GM23338 (cell line): ENCODE results near the gene CIC. TPM values are rescaled to one million over a fixed set of nuclear protein-coding genes. Genes with fewer than 3 reads are reported as not detected.

Experiments used
- ATAC-seq: fragments of 200-7000 bp; cut with Tn5 transposase; 3 replicates; pipeline ENCODE4 v1.9.1; 2020
- DNase-seq: peaks from one replicate; pipeline ENCODE4 v3.0.0-alpha.2; 2015; ENCODE audit warnings: low spot score
- H2AFZ ChIP-seq: fragments of 200-600 bp; sonication (generic); 2 replicates; pipeline ENCODE4 v1.8.0; 2016; ENCODE audit warnings: antibody characterized with exemption, mild to moderate bottlenecking, moderate library complexity
- H3F3A ChIP-seq: fragments of 200-600 bp; sonication (generic); replicated peaks from 2 replicates; pipeline ENCODE4 v1.8.0; 2017; ENCODE audit warnings: antibody characterized with exemption, mixed run types, low read depth
- H3K27ac ChIP-seq: fragments of 200-600 bp; sonication (generic); 2 replicates; pipeline ENCODE4 v1.6.1; 2016; ENCODE audit warnings: low read depth
- H3K27me3 ChIP-seq: fragments of 200-600 bp; sonication (generic); 2 replicates; pipeline ENCODE4 v1.8.0; 2016; ENCODE audit warnings: mild to moderate bottlenecking, mixed run types, moderate library complexity; ENCODE audit not compliant: insufficient read depth
- H3K36me3 ChIP-seq: fragments of 200-600 bp; sonication (generic); 2 replicates; pipeline ENCODE4 v1.8.0; 2016; ENCODE audit warnings: mild to moderate bottlenecking; ENCODE audit not compliant: insufficient read depth
- H3K4me1 ChIP-seq: fragments of 200-600 bp; sonication (generic); 2 replicates; pipeline ENCODE4 v1.8.0; 2016; ENCODE audit warnings: mild to moderate bottlenecking, moderate library complexity; ENCODE audit not compliant: insufficient read depth
- H3K4me2 ChIP-seq: fragments of 200-600 bp; sonication (generic); 2 replicates; pipeline ENCODE4 v1.7.1; 2017; ENCODE audit warnings: mixed run types
- H3K4me3 ChIP-seq: fragments of 200-600 bp; sonication (generic); 2 replicates; pipeline ENCODE4 v1.6.1; 2016; ENCODE audit warnings: mixed run types
- H3K79me2 ChIP-seq: fragments of 200-600 bp; sonication (generic); replicated peaks from 2 replicates; pipeline ENCODE4 v1.8.0; 2017; ENCODE audit warnings: mild to moderate bottlenecking; ENCODE audit not compliant: insufficient read depth
- H3K9me2 ChIP-seq: fragments of 200-600 bp; sonication (generic); 2 replicates; pipeline ENCODE4 v1.8.0; 2017; ENCODE audit not compliant: insufficient read depth
- H4K20me1 ChIP-seq: fragments of 200-600 bp; sonication (generic); replicated peaks from 2 replicates; pipeline ENCODE4 v1.8.0; 2017; ENCODE audit warnings: mild to moderate bottlenecking; ENCODE audit not compliant: insufficient read depth
- H3K27ac Mint-ChIP-seq: 2 replicates; pipeline ENCODE4 v1.8.0; 2020; ENCODE audit warnings: inconsistent platforms, mild to moderate bottlenecking, moderate library complexity, mixed read lengths
- H3K27me3 Mint-ChIP-seq: 3 replicates; pipeline ENCODE4 v1.8.0; 2022; ENCODE audit warnings: low read depth, mild to moderate bottlenecking, moderate library complexity, mixed read lengths, inconsistent platforms; ENCODE audit not compliant: insufficient read depth, poor library complexity
- H3K36me3 Mint-ChIP-seq: 3 replicates; pipeline ENCODE4 v1.8.0; 2021; ENCODE audit warnings: low read depth, mild to moderate bottlenecking, inconsistent platforms, moderate library complexity, mixed read lengths
- H3K4me1 Mint-ChIP-seq: 3 replicates; pipeline ENCODE4 v1.8.0; 2020; ENCODE audit warnings: mild to moderate bottlenecking, inconsistent platforms, mixed read lengths
- H3K4me3 Mint-ChIP-seq: 3 replicates; pipeline ENCODE4 v1.8.0; 2021; ENCODE audit warnings: moderate library complexity, mild to moderate bottlenecking, inconsistent platforms, mixed read lengths
- H3K9me3 Mint-ChIP-seq: 3 replicates; pipeline ENCODE4 v1.8.0; 2020; ENCODE audit warnings: moderate library complexity, mild to moderate bottlenecking, inconsistent platforms, mixed read lengths
- CREB1 ChIP-seq: fragments of 250-450 bp; sonication (Bioruptor Pico); IDR thresholded peaks from 2 replicates; pipeline ENCODE4 v1.5.0; 2020; ENCODE audit warnings: low read depth, mild to moderate bottlenecking, moderate library complexity
- CTCF ChIP-seq, 2 experiments: fragments of 200-600 bp in 1 of 2; sonication (generic) in 1 of 2; conservative IDR thresholded peaks; 2 replicates each; pipeline versions ENCODE4 v1.5.1 to v1.6.1; 2016 to 2017; ENCODE audit warnings: antibody characterized with exemption in 2 of 2, low read depth in 2 of 2, mild to moderate bottlenecking in 2 of 2, moderate library complexity in 1 of 2
- ETS1 ChIP-seq: IDR thresholded peaks from 2 replicates; pipeline ENCODE4 v1.6.1; 2016; ENCODE audit warnings: antibody characterized with exemption
- EZH2phosphoT487 ChIP-seq: fragments of 200-600 bp; sonication (generic); IDR thresholded peaks from one replicate; pipeline ENCODE4 v1.8.1; 2018; ENCODE audit warnings: antibody characterized with exemption; ENCODE audit not compliant: unreplicated experiment
- JUNB ChIP-seq: IDR thresholded peaks from one replicate; pipeline ENCODE4 v1.6.1; 2016; ENCODE audit warnings: antibody characterized with exemption; ENCODE audit not compliant: unreplicated experiment
- NANOG ChIP-seq: IDR thresholded peaks from 2 replicates; pipeline ENCODE4 v1.6.1; 2016; ENCODE audit warnings: antibody characterized with exemption, borderline replicate concordance
- STAT1 ChIP-seq: IDR thresholded peaks from one replicate; pipeline ENCODE4 v1.6.1; 2016; ENCODE audit warnings: antibody characterized with exemption; ENCODE audit not compliant: unreplicated experiment
- ZNF114 ChIP-seq: fragments of 250-450 bp; sonication (Bioruptor Pico); IDR thresholded peaks from 2 replicates; pipeline ENCODE4 v1.5.0; 2020; ENCODE audit warnings: mild to moderate bottlenecking, moderate library complexity
- ZNF462 ChIP-seq: fragments of 250-450 bp; sonication (Bioruptor Pico); IDR thresholded peaks from 2 replicates; pipeline ENCODE4 v1.5.0; 2020; ENCODE audit warnings: mild to moderate bottlenecking, moderate library complexity
- polyA plus RNA-seq: library from polyadenylated mRNA; unstranded; fragments of >200 nt; fragmentation: Nextera tagmentation; extraction: Ambion mirVana; gene quantifications from 2 replicates; pipeline ENCODE4 v1.2.1, GENCODE V29; 2016
- total RNA-seq: library from RNA; depleted of rRNA; stranded (reverse); fragments of >200 nt; shearing (Covaris generic); gene quantifications from 2 replicates; pipeline ENCODE4 v1.2.3, GENCODE V29; 2014

Gene CIC
- total and polyA plus RNA-seq, 2 experiments from 2014 or later = 13.2 to 42.0 TPM

- H3K4me1 Mint-ChIP-seq = peaks cover 23% of the 10 kb centered on the region
- H3K36me3 Mint-ChIP-seq = peaks cover 38% of the 10 kb centered on the region
- no peak for TF ChIP-seq CTCF (conservative IDR thresholded peaks at IDR 0.05; ENCODE audit: low read depth in 2 of 2)
- no peak for TF ChIP-seq JUNB
- TF ChIP-seq CREB1 = no peak
- no peak for TF ChIP-seq NANOG
- no peak for TF ChIP-seq EZH2phosphoT487
- no peak for TF ChIP-seq ETS1
- no peak for TF ChIP-seq ZNF462 (CRISPR knock-in tag)
- TF ChIP-seq STAT1 = no peak
- TF ChIP-seq ZNF114 (CRISPR knock-in tag) = no peak
- H3K27me3 Mint-ChIP-seq = peaks cover 12% of the 10 kb centered on the region
- Histone ChIP-seq H3K4me2 (no peak overlapping the region), H3K27me3 (no peaks in the 10 kb centered on the region), H4K20me1 (peaks cover 17% of the 10 kb centered on the region; the same call in 1 of the 2 replicates), H3K79me2 (no peaks in the 10 kb centered on the region), H3K27ac (no peak overlapping the region), H3K9me2 (no peaks in the 10 kb centered on the region), H3K4me1 (peaks cover 6% of the 10 kb centered on the region; the same call in 1 of the 2 replicates), H2AFZ (no peak overlapping the region), H3K36me3 (no peaks in the 10 kb centered on the region; the same call in 1 of the 2 replicates), H3K4me3 (no peak overlapping the region), H3F3A (peaks cover 21% of the 10 kb centered on the region)
- no peak for ATAC-seq
- DNase-seq = no peak
- H3K27ac Mint-ChIP-seq = no peak overlapping the region
- H3K9me3 Mint-ChIP-seq = no peaks in the 10 kb centered on the region
- no peak overlapping the region for H3K4me3 Mint-ChIP-seq
Measured at GRCh38 chr19:42293948-42294347, 24.9 kb downstream of the CIC start.
